Tibial nerve (tissue), 4 donors: Measurements from ENCODE around the gene PLEKHG1. TPM values are rescaled to one million over a fixed set of nuclear protein-coding genes. Genes with fewer than 3 reads are reported as not detected.
A peak's percentile ranks its signal among the peaks of the same experiment; 100 is the strongest.

ENCODE experiments used
- DNase-seq, 2 donors: peaks; one replicate each; pipeline ENCODE4 v3.0.0-alpha.2; 2019; ENCODE audit warnings: low spot score in 2 of 2
- H3K27ac ChIP-seq, 4 donors: fragments of 200-600 bp; sonication (generic) in 3 of 4; one replicate each; pipeline ENCODE4 v1.5.1; 2017 to 2019; ENCODE audit warnings: mild to moderate bottlenecking in 1 of 4
- H3K27me3 ChIP-seq, 2 donors: fragments of 200-600 bp; sonication (generic) in 1 of 2; one replicate each; pipeline versions ENCODE4 v1.5.1 to v1.6.0; 2017 to 2019
- H3K36me3 ChIP-seq, 3 donors: fragments of 200-600 bp; sonication (generic); one replicate each; pipeline ENCODE4 v1.5.1; 2018 to 2019
- H3K4me1 ChIP-seq, 4 donors: fragments of 200-600 bp; sonication (generic) in 3 of 4; one replicate each; pipeline ENCODE4 v1.5.1; 2017 to 2019
- H3K4me3 ChIP-seq, 4 donors: fragments of 200-600 bp; sonication (generic) in 3 of 4; one replicate each; pipeline ENCODE4 v1.5.1; 2017 to 2019; ENCODE audit warnings: mild to moderate bottlenecking in 1 of 4, moderate library complexity in 1 of 4
- H3K9me3 ChIP-seq, 4 donors: fragments of 200-600 bp; sonication (generic) in 3 of 4; one replicate each; pipeline ENCODE4 v1.5.1; 2017 to 2019
- CTCF ChIP-seq, 5 experiments: fragments of 200-600 bp in 3 of 5; fragments of 450-650 bp in 2 of 5; sonication (generic) in 3 of 5; IDR thresholded peaks; one replicate each; pipeline ENCODE4 v1.5.1; 2016 to 2019; ENCODE audit warnings: antibody characterized with exemption in 5 of 5, mild to moderate bottlenecking in 3 of 5, moderate library complexity in 2 of 5
- EP300 ChIP-seq, 2 donors: sonication (generic); formaldehyde crosslinking; IDR thresholded peaks; one replicate each; pipeline ENCODE4 v1.6.1; 2017; ENCODE audit warnings: antibody characterized with exemption in 2 of 2, mild to moderate bottlenecking in 1 of 2
- POLR2A ChIP-seq, 2 donors: fragments of 450-650 bp; IDR thresholded peaks; one replicate each; pipeline ENCODE4 v1.6.1; 2017; ENCODE audit warnings: antibody characterized with exemption in 2 of 2, mild to moderate bottlenecking in 2 of 2, moderate library complexity in 2 of 2
- WGBS, 2 donors: methylation state at CpG; one replicate each; pipeline ENCODE4 v1.1.5; 2018; 5-methylcytosine and 5-hydroxymethylcytosine counted together
- total RNA-seq, 4 donors: library from RNA; depleted of rRNA; stranded (reverse); fragments of >200 nt; gene quantifications; one replicate each; pipeline ENCODE4 v1.1.0, GENCODE V29; 2016

The PLEKHG1 gene
- total RNA-seq, 4 donors from 2014 or later: 25.6 to 50.1 (median 39.7) TPM

DNA sequence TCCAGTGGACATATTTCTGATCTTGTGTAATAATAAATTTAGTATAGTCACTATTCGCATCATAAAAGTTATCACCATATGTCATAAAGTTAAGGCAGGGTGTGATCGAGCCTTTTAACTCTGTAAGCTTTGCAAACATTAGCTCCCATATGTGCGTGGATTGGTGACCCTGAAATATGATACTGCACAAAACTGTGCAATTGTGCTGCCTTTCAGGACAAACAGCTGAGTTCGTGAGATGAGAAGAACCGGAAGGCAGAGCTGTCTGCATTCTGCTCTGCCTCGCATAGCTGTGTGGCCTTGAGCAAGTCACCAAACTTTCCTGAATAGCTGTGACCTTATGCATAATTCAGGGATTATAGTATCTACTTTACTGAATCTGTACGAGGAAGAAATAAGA lies 3.2 kb upstream of the PLEKHG1 start:
- no peak for DNase-seq
- 88 to 91% methylated on average over 7 of the region's 7 CpGs for WGBS, 2 donors

GRCh38 chr6:150598401-150598800 lies 1.3 kb upstream of the PLEKHG1 start:
- TF ChIP-seq EP300 (IDR thresholded peaks at IDR 0.05): no peak
- TF ChIP-seq POLR2A (IDR thresholded peaks at IDR 0.05): no peak
- no peak for TF ChIP-seq CTCF (IDR thresholded peaks at IDR 0.05)
- Histone ChIP-seq H3K27me3 (peaks cover 0 to 8% of the 10 kb centered on the region in 2 donors), H3K36me3 (no peaks in the 10 kb centered on the region), H3K27ac (no peak overlapping the region), H3K9me3 (no peaks in the 10 kb centered on the region), H3K4me3 (no peak overlapping the region), H3K4me1 (peaks cover 0 to 6% (median 5%) of the 10 kb centered on the region in 4 donors)
- WGBS, 2 donors: 79 to 82% methylated on average over 4 of the region's 4 CpGs
- DNase-seq: no peak

More for the DNA sequence above, 3.2 kb upstream of the PLEKHG1 start:
- Histone ChIP-seq H3K36me3 (no peaks in the 10 kb centered on the region), H3K4me3 (no peak overlapping the region), H3K27ac (no peak overlapping the region), H3K27me3 (peaks cover 0 to under 1% of the 10 kb centered on the region in 2 donors), H3K4me1 (peaks cover 0 to 6% (median 5%) of the 10 kb centered on the region in 4 donors), H3K9me3 (no peaks in the 10 kb centered on the region)
- TF ChIP-seq CTCF (IDR thresholded peaks at IDR 0.05): no peak
- TF ChIP-seq EP300 (IDR thresholded peaks at IDR 0.05): no peak
- TF ChIP-seq POLR2A (IDR thresholded peaks at IDR 0.05): no peak

- 84 to 89% methylated on average over 3 of the region's 3 CpGs for WGBS, 2 donors
- TF ChIP-seq POLR2A (IDR thresholded peaks at IDR 0.05) (no peak), EP300 (IDR thresholded peaks at IDR 0.05) (no peak), CTCF (IDR thresholded peaks at IDR 0.05) (no peak)
- Histone ChIP-seq H3K4me3 (peak overlapping the region in 1 of 4 donors; percentile 79), H3K4me1 (peaks cover 0 to 6% (median 5%) of the 10 kb centered on the region in 4 donors), H3K36me3 (no peaks in the 10 kb centered on the region), H3K9me3 (no peaks in the 10 kb centered on the region), H3K27me3 (peaks cover 0 to 8% of the 10 kb centered on the region in 2 donors), H3K27ac (peak overlapping the region in 1 of 4 donors; percentile 92)
- DNase-seq: no peak
Observed at GRCh38 chr6:150598858-150599198, 857 bp upstream of the PLEKHG1 start.

GRCh38 chr6:150600010-150600300 lies 270 bp downstream of the PLEKHG1 start:
- peaks cover 0 to 8% of the 10 kb centered on the region in 2 donors for H3K27me3 ChIP-seq
- peak overlapping the region; percentile 47 to 92 (median 86) for H3K27ac ChIP-seq
- TF ChIP-seq POLR2A (IDR thresholded peaks at IDR 0.05) (no peak), EP300 (IDR thresholded peaks at IDR 0.05) (no peak), CTCF (IDR thresholded peaks at IDR 0.05) (no peak)
- H3K36me3 ChIP-seq: no peaks in the 10 kb centered on the region
- H3K9me3 ChIP-seq: no peaks in the 10 kb centered on the region
- no peak for DNase-seq
- WGBS, 2 donors: 1% methylated on average over 14 of the region's 38 CpGs; no CpG with 5 or more reads in 1 of the 2 donors
- H3K4me3 ChIP-seq: peak overlapping the region; percentile 44 to 79 (median 70)
- peaks cover 0 to 6% (median 5%) of the 10 kb centered on the region in 4 donors for H3K4me1 ChIP-seq

DNA sequence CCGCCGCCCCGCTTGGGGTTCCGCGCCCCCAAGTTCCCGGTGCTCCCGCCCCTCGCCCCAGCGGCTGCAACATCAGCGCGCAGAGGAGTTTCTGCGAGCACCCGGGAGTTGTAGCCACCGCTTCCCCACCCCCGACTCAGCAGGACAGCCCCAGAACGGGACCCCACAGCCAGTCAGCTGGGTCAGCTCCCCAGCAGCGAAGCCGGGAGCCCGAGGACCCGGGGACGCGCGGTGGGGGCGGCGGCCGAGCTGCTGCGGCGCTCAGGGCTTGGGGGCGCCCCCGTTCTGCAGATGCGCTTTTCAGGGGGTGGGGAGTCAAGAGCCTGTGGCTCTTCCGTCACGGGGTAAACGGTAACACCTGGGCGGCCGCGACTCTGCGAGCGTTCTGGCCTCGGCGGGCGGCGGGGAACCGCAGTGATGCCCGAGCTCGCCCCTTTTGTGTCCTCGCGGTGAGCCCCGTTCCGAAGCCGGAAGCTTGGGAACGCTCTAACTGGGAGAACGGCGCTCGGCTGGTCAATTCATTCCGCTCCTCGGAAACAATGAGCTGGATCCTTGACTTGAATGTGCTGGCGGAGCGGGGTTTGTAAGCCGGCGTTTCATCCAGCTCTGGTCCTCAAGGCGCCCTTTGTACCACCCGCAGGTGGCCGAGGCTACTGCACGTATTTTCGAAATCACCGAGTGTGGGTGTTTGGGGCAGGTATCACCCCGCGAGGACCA lies 774 bp downstream of the PLEKHG1 start:
- peak overlapping the region; percentile 44 to 79 (median 70) for H3K4me3 ChIP-seq
- no peaks in the 10 kb centered on the region for H3K9me3 ChIP-seq
- H3K27ac ChIP-seq: peak overlapping the region; percentile 47 to 92 (median 86)
- peaks cover 0 to 8% of the 10 kb centered on the region in 2 donors for H3K27me3 ChIP-seq
- peak; percentile 28 to 52 for DNase-seq
- 1 to 2% methylated on average over 14 to 56 of the region's 69 CpGs for WGBS, 2 donors
- TF ChIP-seq EP300 (IDR thresholded peaks at IDR 0.05) (peak in 1 of 2 donors; percentile 70), POLR2A (IDR thresholded peaks at IDR 0.05) (peak in 1 of 2 donors; percentile 40), CTCF (IDR thresholded peaks at IDR 0.05) (peak; percentile 16 to 58 (median 37))
- no peaks in the 10 kb centered on the region for H3K36me3 ChIP-seq
- peaks cover 0 to 6% (median 5%) of the 10 kb centered on the region in 4 donors for H3K4me1 ChIP-seq
